Right lobe of liver (tissue), 6 donors: ENCODE results near the gene RWDD2A. TPM values are rescaled to one million over a fixed set of nuclear protein-coding genes. Genes with fewer than 3 reads are reported as not detected.
A peak's percentile ranks its signal among the peaks of the same experiment; 100 is the strongest.

Experiments
- ATAC-seq, 4 donors: fragments of 200-7000 bp; cut with Tn5 transposase; one replicate each; pipeline ENCODE4 v1.9.1; 2020; ENCODE audit warnings: mild to moderate bottlenecking in 4 of 4, moderate library complexity in 4 of 4
- DNase-seq, 3 donors: peaks; one replicate each; pipeline ENCODE4 v3.0.0-alpha.2; 2020
- H3K27ac ChIP-seq, 3 donors: fragments of 200-600 bp; one replicate each; pipeline ENCODE4 v1.8.0; 2022
- H3K27me3 ChIP-seq, 2 donors: fragments of 200-600 bp; one replicate each; pipeline ENCODE4 v1.8.0; 2022
- H3K36me3 ChIP-seq, 4 donors: fragments of 200-600 bp; sonication (generic) in 1 of 4; one replicate each; pipeline versions ENCODE4 v1.5.1 to v1.8.0; 2017 to 2022; ENCODE audit warnings: control low read depth in 1 of 4
- H3K4me1 ChIP-seq, 4 donors: fragments of 200-600 bp; sonication (generic) in 1 of 4; one replicate each; pipeline versions ENCODE4 v1.5.1 to v1.8.0; 2017 to 2022; ENCODE audit warnings: control low read depth in 1 of 4
- H3K4me3 ChIP-seq, 3 donors: fragments of 200-600 bp; one replicate each; pipeline ENCODE4 v1.8.0; 2022
- H3K9me3 ChIP-seq, 4 donors: fragments of 200-600 bp; sonication (generic) in 1 of 4; one replicate each; pipeline versions ENCODE4 v1.5.1 to v1.8.0; 2017 to 2022; ENCODE audit warnings: control low read depth in 1 of 4
- POLR2A ChIP-seq: fragments of 450-650 bp; IDR thresholded peaks from one replicate; pipeline ENCODE4 v1.6.1; 2017; ENCODE audit warnings: antibody characterized with exemption, mild to moderate bottlenecking
- WGBS: methylation state at CpG from one replicate; pipeline ENCODE4 v1.1.6; 2018; ENCODE audit warnings: low coverage, low lambda C conversion rate; ENCODE audit not compliant: insufficient coverage; ENCODE audit errors: missing lambda C conversion rate; 5-methylcytosine and 5-hydroxymethylcytosine counted together
- intact Hi-C, 2 donors: fragments of 100-400 bp; cut with DNase I; formaldehyde crosslinking; loops; one replicate each; pipeline versions ENCODE4 v1.11.2 to v1.14.1; 2022
- total RNA-seq, 6 experiments: library from RNA; depleted of rRNA in 2 of 6; stranded (reverse); fragments of >200 nt in 2 of 6; fragmentation: NEBNext Ultra II Directional in 3 of 6; extraction: Animal tissue kit (Norgen Biotek cat#: 25700) in 3 of 6; gene quantifications; one replicate each; pipeline versions ENCODE4 v1.1.0 to v1.2.4, GENCODE V29; 2016 to 2023
- TF ChIP-seq, protein P1 (sequence below), 4 donors: fragments of 200-600 bp in 3 of 4; fragments of 450-650 bp in 1 of 4; IDR thresholded peaks; one replicate each; pipeline versions ENCODE4 v1.5.1 to v1.8.0; 2016 to 2022; ENCODE audit warnings: antibody characterized with exemption in 4 of 4, mild to moderate bottlenecking in 2 of 4
- donor health status: DM: no; HTN: yes; CAD: no.
- donor health status: DM: no; HTN: no; CAD: no.
- donor health status: DM: no; HTN: no; CAD: no.
- donor health status: DM: no; HTN: yes; CAD: no.
- donor health status: DM: no; HTN: yes; CAD: no.

Gene RWDD2A
- total RNA-seq, 6 experiments from 2014 or later: 1.9 to 3.5 (median 2.5) TPM

DNA sequence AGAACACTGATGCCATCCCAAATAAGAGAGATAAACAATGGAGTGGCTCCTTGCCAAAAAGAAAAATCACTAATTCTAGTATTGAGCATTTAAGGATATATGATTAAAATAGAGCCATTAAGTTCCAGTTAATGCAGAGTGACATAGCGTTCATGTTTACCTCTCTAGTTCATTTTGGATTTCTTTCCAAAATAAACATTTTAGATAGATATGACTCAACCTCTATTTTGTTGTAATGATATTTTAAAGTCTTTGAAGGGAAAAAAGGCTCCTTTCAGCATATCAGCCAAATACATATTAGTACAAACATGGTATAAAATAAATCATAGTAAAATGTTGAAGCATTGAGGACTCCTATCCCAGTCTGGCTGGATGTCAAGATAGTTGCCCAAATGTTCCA is 33.4 kb downstream of the RWDD2A start:
- intact Hi-C loops: loop anchor here in 1 of 2 donors (10.0 kb wide), 1 partner anchor 288 kb away; the partner anchor contains the start of gene PRSS35
- TF ChIP-seq POLR2A: no peak
- TF ChIP-seq, protein P1, sequence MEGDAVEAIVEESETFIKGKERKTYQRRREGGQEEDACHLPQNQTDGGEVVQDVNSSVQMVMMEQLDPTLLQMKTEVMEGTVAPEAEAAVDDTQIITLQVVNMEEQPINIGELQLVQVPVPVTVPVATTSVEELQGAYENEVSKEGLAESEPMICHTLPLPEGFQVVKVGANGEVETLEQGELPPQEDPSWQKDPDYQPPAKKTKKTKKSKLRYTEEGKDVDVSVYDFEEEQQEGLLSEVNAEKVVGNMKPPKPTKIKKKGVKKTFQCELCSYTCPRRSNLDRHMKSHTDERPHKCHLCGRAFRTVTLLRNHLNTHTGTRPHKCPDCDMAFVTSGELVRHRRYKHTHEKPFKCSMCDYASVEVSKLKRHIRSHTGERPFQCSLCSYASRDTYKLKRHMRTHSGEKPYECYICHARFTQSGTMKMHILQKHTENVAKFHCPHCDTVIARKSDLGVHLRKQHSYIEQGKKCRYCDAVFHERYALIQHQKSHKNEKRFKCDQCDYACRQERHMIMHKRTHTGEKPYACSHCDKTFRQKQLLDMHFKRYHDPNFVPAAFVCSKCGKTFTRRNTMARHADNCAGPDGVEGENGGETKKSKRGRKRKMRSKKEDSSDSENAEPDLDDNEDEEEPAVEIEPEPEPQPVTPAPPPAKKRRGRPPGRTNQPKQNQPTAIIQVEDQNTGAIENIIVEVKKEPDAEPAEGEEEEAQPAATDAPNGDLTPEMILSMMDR (IDR thresholded peaks at IDR 0.05): no peak
- Histone ChIP-seq H3K27ac (no peak overlapping the region), H3K4me1 (no peaks in the 10 kb centered on the region), H3K4me3 (no peak overlapping the region), H3K9me3 (no peaks in the 10 kb centered on the region), H3K27me3 (no peaks in the 10 kb centered on the region), H3K36me3 (no peaks in the 10 kb centered on the region)
- no peak for DNase-seq
- WGBS: 22% methylated on average over 1 of the region's 1 CpG
- ATAC-seq: peak in 1 of 4 donors; percentile 46

DNA sequence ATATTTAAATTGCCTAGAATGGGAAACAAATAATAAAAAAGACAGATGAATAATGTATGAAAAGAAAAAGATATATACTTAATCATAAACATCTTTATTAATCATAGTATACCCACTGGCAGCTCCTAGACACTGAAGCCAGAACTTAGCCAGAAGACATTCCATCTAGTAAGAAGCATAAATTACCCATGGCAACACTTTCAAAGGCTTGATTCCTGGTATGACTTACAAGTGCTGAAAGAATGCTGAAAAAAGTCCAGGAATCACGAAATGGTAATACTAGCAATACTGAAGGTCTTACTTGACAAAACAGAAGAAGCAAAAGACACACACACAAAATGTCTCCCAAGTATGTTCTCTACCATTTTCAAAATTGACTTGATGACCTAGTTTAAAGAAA is 38.0 kb downstream of the RWDD2A start:
- no peaks in the 10 kb centered on the region for H3K27me3 ChIP-seq
- H3K4me1 ChIP-seq: no peaks in the 10 kb centered on the region
- DNase-seq (no peak), ATAC-seq (no peak)
- intact Hi-C loops: no loop called here
- 91% methylated on average over 1 of the region's 1 CpG for WGBS
- TF ChIP-seq, protein P1 (IDR thresholded peaks at IDR 0.05): no peak
- TF ChIP-seq POLR2A: no peak
- no peaks in the 10 kb centered on the region for H3K36me3 ChIP-seq
- H3K4me3 ChIP-seq: no peak overlapping the region
- H3K27ac ChIP-seq: no peak overlapping the region
- H3K9me3 ChIP-seq: no peaks in the 10 kb centered on the region

DNA sequence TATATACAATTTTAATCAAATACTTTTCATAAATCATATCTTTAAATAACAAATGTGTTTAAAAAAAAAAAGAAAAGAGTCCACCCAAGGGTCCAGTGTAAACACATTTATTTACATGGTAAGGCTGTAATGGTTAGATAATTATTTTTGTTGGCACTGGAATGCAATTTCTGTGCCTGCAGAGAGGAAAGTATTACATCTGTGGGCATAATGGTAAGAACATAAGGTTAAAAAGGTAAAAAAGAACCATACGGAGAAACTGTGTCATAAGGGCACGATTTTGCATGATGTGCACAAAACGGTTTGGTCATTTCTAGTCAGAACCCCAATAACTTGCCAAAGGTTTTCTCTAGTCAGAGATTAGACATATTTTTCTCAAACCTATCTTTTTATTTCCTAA is 54.3 kb downstream of the RWDD2A start:
- 89% methylated on average over 3 of the region's 3 CpGs for WGBS
- Histone ChIP-seq H3K9me3 (no peaks in the 10 kb centered on the region), H3K27me3 (no peaks in the 10 kb centered on the region), H3K4me3 (no peak overlapping the region), H3K36me3 (peaks cover 0 to 2% (median 0%) of the 10 kb centered on the region in 4 donors), H3K4me1 (peaks cover 0 to 11% (median 0%) of the 10 kb centered on the region in 4 donors), H3K27ac (no peak overlapping the region)
- intact Hi-C loops: no loop called here
- TF ChIP-seq POLR2A: no peak
- TF ChIP-seq, protein P1 (IDR thresholded peaks at IDR 0.05): no peak
- DNase-seq (no peak), ATAC-seq (no peak)

Other genes starting within 250 kb of the RWDD2A start
- gene UBE3D, start 127.5 kb upstream of the RWDD2A start, total RNA-seq: 1 to 10 TPM; 1.6 to 4.8 (median 2.1) TPM
- gene DOP1A, start 125.7 kb upstream of the RWDD2A start, total RNA-seq: 10 to 100 TPM in 2 of 6 experiments, 1 to 10 TPM in 4; 8.9 to 15.1 (median 9.5) TPM
- 10 to 100 TPM; 23.5 to 52.2 (median 35.0) TPM for gene PGM3, start 92 bp upstream of the RWDD2A start, total RNA-seq
- gene ME1, start 237.7 kb downstream of the RWDD2A start, total RNA-seq: 10 to 100 TPM; 10.1 to 18.2 (median 13.3) TPM